GM18502 (cell line): ENCODE data around the gene DVL2.

Source experiments
- ATAC-seq: cut with Tn5 transposase; IDR thresholded peaks from one replicate; pipeline ENCODE4 v1.9.1; 2021; ENCODE audit warnings: mild to moderate bottlenecking; ENCODE audit not compliant: unreplicated experiment, poor library complexity

DVL2 gene

GRCh38 chr17:7239091-7240027 lies 5.0 kb upstream of the DVL2 start, which contains the start of gene PHF23:
Gene PHF23, minus strand, starts transcription at chr17:7239457. Its CDS starts 178 bp downstream, at chr17:7239279.
- ATAC-seq = peak; percentile 46

- ATAC-seq = no peak
These were observed 4.2 kb upstream of the DVL2 start for GRCh38 chr17:7238420-7239090.

- ATAC-seq = no peak
These were observed 3.6 kb upstream of the DVL2 start for GRCh38 chr17:7237761-7238419.

- ATAC-seq = no peak
These were observed 3.0 kb upstream of the DVL2 start for GRCh38 chr17:7237266-7237760.

GRCh38 chr17:7236808-7237207 lies 2.5 kb upstream of the DVL2 start:
- ATAC-seq = no peak

GRCh38 chr17:7235693-7236665 lies 1.7 kb upstream of the DVL2 start:
- no peak for ATAC-seq

GRCh38 chr17:7233701-7234082 lies 625 bp downstream of the DVL2 start:
- no peak for ATAC-seq

GRCh38 chr17:7232114-7232513 lies 2.2 kb downstream of the DVL2 start:
- ATAC-seq = no peak

- ATAC-seq = no peak
These were observed 4.8 kb downstream of the DVL2 start for GRCh38 chr17:7229504-7229903.

- ATAC-seq = no peak
These were observed 5.4 kb downstream of the DVL2 start for GRCh38 chr17:7228920-7229319.

- ATAC-seq = no peak
These were observed 7.3 kb downstream of the DVL2 start for GRCh38 chr17:7226721-7227710.

- ATAC-seq = no peak
These were observed 8.5 kb downstream of the DVL2 start for GRCh38 chr17:7225711-7226331.

GRCh38 chr17:7224661-7225111 lies 9.6 kb downstream of the DVL2 start:
- no peak for ATAC-seq

- no peak for ATAC-seq
These were observed 10.2 kb downstream of the DVL2 start for GRCh38 chr17:7224110-7224509.

GRCh38 chr17:7223375-7223774 lies 10.9 kb downstream of the DVL2 start:
- no peak for ATAC-seq

- no peak for ATAC-seq
These were observed 11.4 kb downstream of the DVL2 start for GRCh38 chr17:7222972-7223292.

GRCh38 chr17:7222093-7222971 lies 12.0 kb downstream of the DVL2 start:
- no peak for ATAC-seq
